Fibroblast of lung (primary cell): ENCODE data around the gene CYGB.

Experiments used
- CTCF ChIP-seq, 2 donors: IDR thresholded peaks in 1 of 2; conservative IDR thresholded peaks in 1 of 2; 1 replicate in 1 of 2; 2 replicates in 1 of 2; pipeline ENCODE4 v1.5.1; 2011 to 2012; ENCODE audit warnings: low read length in 2 of 2, control low read depth in 1 of 2, inconsistent platforms in 1 of 2, low read depth in 1 of 2, mild to moderate bottlenecking in 1 of 2
- EZH2 ChIP-seq: IDR thresholded peaks from 2 replicates; pipeline ENCODE4 v1.5.1; 2012; ENCODE audit warnings: low read length, control low read depth, mild to moderate bottlenecking; ENCODE audit errors: missing control alignments

DNA sequence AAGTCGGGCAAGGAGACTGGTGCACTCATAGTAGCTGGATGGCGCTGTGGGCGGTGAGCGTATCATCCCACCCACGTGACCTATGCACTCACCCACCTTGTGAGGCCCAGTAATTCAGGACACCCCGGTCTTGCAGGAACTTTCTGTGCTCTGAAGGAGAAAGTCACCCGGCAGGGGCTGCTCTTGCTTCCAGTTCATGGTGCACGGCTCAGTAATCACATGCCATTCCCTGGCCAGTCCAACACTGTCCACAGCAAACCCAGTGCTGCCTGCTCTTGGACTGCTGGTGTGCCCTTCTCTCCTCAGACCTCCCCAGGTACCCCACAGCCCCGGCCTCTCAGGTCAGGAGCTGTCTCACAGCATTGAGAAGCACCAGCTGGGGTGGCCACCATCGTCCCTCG, 19.9 kb downstream of the CYGB start:
- no peak for TF ChIP-seq CTCF (conservative IDR thresholded peaks at IDR 0.05 in 1 of 2, IDR thresholded peaks at IDR 0.05 in 1 of 2; ENCODE audit: low read depth in 1 of 2, low read length in 2 of 2)
- no peak for TF ChIP-seq EZH2
